Activated gamma-delta T cell treated with Interleukin-2 at 50 U/mL for 16 hours (primary cell): ENCODE data around the gene GBX1.
A peak's percentile ranks its signal among the peaks of the same experiment; 100 is the strongest.

Source experiments
- DNase-seq: peaks from one replicate; pipeline ENCODE4 v3.0.0-alpha.2; 2020

The GBX1 gene

DNA sequence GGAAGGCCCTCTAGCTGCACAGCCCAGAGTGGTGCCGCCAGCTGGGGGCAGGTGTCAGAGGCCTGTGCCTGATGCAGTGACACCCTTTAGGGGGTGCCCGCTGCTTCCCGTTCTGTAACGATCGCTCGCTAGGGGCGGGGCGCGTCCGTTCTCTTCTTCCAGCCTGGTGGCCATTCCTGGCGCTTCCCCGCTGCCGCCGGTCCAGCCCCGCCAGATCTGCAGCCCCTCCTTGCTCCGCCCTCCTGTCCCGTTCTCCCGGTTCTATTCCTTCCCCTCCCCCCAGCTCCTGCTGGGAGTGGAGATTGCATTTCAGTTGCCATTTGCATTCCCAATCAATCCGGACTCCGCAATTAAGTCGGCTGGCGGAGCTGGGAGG lies 42.0 kb downstream of the GBX1 start:
- no peak for DNase-seq

DNA sequence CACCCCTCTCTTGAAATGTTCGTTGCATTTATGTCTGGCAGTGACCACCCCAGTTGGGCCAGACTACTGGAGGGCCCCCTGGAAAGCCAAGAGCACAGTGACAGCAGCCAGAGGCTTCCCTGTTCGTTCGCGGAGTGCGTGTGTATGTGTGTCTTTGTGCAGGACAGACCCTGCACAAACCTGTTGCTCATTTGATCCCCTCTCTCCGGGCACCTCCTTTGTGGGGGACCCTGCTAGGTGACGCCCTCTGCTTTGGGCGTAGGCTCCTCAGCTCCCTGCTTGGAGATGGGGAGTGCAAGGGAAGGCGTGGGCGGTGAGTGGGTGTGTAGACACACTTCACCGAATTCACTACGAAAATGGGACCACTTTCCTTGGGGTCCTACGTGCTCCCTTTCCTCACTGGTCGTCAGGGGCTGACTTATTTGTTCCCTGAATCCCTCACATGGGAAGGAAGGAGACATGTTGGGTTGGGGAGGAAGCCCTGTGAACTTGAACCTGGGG lies 42.5 kb downstream of the GBX1 start:
- DNase-seq = no peak

GRCh38 chr7:151124481-151124880 lies 43.0 kb downstream of the GBX1 start:
- DNase-seq = no peak

DNA sequence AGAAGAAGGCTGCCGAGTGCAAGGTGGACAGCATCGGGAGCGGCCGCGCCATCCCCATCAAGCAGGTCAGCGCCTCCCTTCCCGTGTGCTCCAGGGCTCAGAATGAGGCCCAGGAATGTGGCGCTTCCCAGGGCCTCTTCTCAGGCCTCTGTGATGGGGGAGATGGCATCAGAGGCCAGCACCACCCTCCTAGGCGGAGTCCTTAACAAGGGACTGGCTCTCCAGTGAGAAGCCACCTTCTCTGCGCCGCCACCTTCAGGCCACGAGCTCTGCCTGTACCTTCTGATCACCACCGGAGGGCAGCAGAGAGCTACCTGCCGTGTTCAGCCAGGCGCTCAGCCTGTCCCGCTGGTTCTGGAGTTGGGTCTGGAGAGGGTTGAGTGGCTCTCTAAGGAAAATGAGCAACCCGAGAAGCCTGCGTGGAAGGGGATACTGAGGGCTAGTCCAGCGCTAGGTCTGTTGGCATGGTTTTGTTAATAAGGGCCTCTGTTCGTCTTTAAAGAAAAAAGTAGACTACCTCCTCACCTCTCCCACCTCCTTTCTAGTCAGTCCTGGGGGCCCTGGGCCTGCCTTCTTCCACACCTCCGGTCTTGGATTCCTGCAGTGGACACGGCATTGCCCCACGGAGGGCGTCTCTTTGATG lies 43.6 kb downstream of the GBX1 start:
- DNase-seq = peak; percentile 81

GRCh38 chr7:151123158-151123821 lies 44.2 kb downstream of the GBX1 start:
- DNase-seq = no peak

DNA sequence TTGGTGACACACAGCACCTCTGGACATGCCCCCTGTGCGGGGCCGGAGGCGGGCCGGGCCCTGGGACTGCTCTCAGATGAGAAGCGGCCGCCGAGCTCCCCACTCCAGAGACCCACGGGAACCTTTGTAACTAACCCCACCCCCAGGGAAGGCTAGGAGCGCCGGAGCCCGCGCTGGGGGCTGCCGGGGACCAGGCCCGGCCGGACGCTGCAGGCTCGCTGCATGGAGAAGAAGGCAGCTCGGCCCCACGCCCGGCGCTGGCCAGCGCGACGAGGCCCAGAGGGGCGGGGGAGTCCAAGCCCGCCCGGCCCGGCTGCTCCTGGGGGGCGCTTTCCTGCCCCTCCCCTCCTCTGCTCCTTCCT lies 44.7 kb downstream of the GBX1 start:
- no peak for DNase-seq

- DNase-seq = no peak
Observed at GRCh38 chr7:151122276-151122675, 45.2 kb downstream of the GBX1 start.

GRCh38 chr7:151121380-151122170 lies 45.9 kb downstream of the GBX1 start:
- no peak for DNase-seq

DNA sequence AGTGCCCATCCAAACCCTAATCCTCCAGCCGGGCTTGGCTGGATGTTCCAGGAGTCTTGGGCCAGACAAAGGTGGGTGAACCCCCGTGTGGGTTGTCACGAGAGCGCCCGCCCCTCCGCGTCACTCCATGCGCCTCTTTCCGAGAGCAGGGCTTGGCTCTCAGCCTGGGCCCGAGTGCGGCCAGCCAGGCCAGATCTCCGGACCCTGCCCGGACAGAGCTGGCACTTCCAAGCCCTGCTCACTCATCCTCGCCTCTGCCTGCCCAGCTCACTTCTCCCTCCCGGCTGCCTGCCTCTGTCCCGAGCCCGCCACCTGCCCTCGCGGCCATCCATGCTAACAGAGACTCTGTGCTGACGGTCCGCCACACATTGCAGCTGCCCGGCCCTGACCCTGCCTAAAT lies 46.6 kb downstream of the GBX1 start:
- DNase-seq = no peak

- DNase-seq = no peak
Observed at GRCh38 chr7:151119902-151120301, 47.6 kb downstream of the GBX1 start.

- DNase-seq = no peak
Observed at GRCh38 chr7:151119055-151119415, 48.5 kb downstream of the GBX1 start.

GRCh38 chr7:151118108-151119054 lies 49.1 kb downstream of the GBX1 start:
- DNase-seq = no peak

DNA sequence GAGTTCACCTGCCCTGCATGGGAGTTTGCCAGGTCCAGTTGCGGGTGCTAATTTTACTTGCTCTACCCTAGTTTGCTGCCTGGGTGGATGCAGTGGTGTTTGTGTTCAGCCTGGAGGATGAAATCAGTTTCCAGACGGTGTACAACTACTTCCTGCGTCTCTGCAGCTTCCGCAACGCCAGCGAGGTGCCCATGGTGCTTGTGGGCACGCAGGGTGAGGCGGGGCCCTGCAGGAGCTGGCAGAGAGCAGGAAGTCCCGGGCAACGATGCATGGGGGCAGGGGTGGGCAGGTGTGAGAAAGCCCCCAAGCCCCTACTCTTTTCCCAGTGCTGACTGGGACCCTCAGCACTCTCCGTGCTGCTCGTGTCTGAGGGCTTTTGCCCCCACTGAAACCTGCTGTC lies 49.9 kb downstream of the GBX1 start:
- DNase-seq = peak; percentile 28

DNA sequence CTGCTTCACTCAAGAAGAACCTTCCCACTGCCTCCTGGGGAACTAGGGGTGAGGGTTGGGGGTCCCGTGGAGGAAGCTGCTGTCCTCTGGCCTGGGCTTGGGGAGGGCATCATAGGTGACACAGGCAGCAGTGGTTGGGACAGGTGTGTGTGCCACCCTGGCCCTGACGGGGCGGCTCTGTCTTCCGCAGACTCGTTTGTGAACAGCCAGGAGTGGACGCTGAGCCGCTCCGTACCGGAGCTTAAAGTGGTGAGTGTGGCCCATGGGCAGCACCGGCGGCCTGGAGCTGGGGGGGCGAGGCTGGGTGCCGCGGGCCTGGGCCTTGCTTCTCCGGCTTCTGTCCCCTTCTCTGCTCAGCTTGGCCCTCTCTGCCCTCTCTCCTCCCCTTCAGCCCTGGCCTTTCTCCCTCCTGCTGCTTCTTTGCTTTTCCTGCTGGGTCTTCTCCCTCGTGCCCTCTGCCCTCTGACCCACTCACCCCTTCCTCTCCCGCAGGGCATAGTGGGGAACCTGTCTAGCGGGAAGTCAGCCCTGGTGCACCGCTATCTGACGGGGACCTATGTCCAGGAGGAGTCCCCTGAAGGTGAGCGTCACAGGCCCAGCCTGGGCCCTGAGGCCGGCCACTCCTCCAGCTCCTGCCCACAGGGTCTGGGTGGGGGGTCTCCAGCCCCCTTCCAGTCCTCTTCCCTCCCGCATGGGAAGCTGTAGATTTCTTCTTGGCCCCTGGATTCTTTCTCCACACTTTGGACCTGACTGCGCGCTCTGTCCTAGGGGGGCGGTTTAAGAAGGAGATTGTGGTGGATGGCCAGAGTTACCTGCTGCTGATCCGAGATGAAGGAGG lies 50.7 kb downstream of the GBX1 start:
- no peak for DNase-seq

DNA sequence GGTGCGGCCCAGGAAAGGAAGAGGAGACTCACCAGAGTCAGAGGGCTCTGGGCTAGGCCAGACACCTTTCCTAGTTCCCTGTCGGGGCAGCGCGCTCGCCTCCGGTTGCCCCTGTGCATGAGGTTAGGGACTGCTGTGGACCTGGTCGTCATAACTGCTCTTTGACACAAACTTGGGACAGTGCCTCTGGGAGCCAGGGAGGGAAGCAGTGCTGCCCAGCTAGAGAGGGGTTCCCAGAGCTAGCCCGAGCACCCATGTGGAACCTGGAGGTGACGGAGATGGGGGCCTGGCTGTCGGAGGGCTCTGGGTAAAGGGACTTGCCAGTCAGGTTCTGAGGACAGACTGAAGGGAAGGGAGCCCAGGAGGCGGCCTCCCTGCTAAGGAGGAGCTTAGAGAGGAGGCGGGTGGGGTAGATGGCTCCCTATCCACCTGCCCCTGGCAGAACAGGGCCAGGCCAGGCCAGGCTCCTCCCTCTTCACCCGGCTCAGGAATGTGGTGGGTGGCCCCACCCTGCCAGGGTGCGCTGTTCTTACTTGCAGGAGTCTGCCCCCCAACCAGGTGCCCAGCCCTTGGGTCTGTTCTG lies 51.6 kb downstream of the GBX1 start:
- DNase-seq = no peak

- DNase-seq = no peak
Observed at GRCh38 chr7:151115121-151115835, 52.2 kb downstream of the GBX1 start.

DNA sequence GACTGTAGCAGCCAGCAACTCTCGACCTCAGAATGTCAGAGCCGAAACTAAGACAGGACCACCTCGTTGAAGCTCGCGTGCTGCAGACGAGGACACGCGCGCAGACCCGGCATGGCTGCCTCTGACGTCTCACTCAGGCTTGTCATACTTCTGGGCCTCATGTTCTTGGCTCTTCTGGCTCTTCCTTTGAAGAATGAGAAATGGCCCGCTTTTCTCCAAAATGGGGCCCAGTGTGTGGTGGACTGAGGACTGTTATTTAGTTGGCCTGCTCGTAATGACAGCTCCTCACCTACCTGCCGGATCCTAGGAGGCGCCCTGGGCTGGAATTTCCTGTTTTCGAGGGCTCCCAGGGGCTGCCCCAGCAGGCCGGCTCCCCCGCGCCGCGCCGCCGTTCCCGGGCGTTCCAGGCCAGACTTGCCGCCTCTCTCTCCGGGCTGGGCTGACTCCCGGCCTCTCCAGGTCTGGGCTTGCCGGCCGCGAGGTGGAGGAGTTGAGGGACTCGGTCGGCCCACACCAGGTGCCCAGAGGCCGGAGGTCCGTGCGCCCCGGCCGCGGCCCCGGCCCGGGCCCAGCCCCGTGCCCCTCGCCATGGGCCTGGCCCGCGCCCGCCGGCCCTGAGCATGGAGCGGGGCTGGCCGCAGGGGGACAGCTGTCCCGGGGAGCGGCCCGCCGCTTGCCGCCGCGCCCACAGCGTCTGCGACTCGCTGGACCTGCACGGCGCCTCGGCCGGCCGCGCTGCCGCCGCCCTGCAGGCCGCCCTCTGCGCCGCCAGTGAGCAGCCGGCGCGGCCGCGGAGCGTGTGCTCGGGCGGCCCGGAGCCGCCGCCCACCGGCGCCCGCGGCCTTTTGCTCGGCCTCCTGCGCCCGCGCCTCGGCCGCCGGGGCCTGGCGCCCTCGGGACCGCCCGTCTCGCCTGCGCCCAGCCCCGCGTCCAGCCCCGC lies 53.1 kb downstream of the GBX1 start:
- no peak for DNase-seq

DNA sequence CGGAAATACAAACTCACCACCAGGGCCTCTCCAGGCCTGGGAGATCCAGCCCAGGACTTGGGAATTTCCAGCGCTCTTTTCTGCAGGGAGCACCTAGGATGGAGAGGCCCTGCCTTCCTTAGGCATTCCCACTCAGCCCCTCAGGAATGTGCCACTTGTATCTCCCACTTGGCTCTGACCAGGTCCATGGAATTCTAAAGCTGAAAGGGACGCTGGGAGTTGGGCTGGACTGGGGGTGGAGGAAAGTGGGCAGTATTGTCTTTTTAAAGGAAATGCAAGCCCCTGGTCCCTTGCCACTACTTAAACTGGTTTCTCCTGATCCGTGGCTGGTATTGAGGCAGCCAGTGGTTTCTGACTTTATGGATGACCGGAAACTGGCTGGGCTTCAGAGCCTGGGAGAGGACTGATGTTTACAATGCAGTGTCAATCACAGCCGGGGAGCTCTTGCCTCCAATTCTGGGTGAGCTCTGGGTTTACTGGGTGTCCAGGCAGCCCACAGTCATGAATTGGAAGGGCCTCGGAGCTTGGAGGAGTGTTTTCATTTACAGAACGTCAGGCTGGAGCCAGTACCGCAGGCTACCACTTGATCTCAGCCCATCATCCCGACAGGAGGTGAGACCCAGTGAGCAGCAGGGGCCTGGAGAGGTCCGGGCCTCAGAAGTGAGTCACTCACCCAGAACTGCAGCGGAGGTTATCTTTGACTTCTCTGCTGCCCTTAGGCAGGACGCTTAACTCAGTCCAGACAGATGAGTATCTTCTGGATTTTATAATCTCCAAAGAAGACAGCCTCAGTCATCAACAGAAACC lies 53.9 kb downstream of the GBX1 start:
- DNase-seq = no peak
